ENCODE data around the gene MLLT11. TPM values are rescaled to one million over a fixed set of nuclear protein-coding genes. Genes with fewer than 3 reads are reported as not detected.

The MLLT11 gene
- total and polyA plus RNA-seq, 10 of the 15 experiments (the other 5 are each of a cell fraction or from before 2014, with no cell fraction given) = 6.2 to 27.3 (median 9.2) TPM

DNA sequence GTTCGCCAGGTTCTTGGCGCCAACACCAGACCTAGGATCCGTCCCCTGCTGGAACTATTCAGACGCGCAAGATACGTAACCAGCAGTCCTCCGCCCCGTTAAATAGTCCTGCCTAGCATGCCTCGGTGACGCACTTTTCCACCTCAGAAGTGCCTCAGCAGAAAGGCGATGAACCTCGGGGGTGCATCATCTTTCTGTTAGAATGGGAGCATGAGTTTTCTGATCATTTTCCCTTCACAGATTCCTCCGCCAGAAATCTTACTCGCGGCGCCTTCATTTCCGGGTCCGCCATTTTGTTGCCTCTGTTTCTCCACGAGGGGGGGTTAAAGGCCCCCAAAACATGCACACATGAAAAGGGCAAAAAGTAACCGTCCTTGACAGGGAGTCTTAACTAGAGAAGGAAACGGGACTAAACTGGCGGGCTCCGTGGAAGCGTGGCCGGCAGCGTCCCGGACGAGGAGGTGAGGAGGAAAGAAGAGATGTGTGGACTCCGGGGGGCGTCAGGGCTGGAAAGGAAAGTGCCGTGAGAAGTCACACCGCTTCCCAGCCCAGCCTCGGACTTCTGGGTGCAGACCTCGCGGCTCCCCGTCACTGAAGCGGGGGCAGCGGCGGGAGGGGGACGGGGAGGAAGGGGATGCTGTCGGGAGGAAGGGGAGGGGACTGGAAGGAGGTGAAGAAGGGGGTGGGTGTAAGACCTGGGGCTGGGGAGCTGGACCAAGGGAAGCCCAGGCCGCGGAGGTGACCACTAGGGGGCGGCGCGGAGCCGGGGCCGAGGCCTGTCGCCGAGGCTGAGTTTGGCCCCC lies 10.5 kb downstream of the MLLT11 start, which contains the start of gene GABPB2:
Gene GABPB2 (plus strand): TSS at position 288 of the 803 bp plus-strand sequence. CDS start 17,429 bp downstream, outside the sequence.
- in situ Hi-C loops (cut with MboI) (no loop called here), intact Hi-C loops (cut with micrococcal nuclease; ENCODE audit: unreplicated experiment) (loop anchor here (1.0 kb wide), 2 partner anchors 11 to 86 kb away; partner anchors contain the start of genes CDC42SE1 and TNFAIP8L2)
- Histone ChIP-seq H2AFZ (ENCODE audit: control insufficient read depth, low read depth, low read length) (peak within 1 kb of the TSS; percentile 100), H3K9ac (ENCODE audit: control insufficient read depth, insufficient read depth, low read length) (peak within 1 kb of the TSS; percentile 98), H3K27ac (ENCODE audit: control insufficient read depth, insufficient read depth) (peak within 1 kb of the TSS; percentile 100), H3K36me3 (ENCODE audit: control insufficient read depth in 2 of 2, insufficient read depth in 2 of 2, low read length in 1 of 2) (no peaks in the 10 kb centered on the region), H3K79me2 (ENCODE audit: control insufficient read depth, insufficient read depth, low read length) (peaks cover 10% of the 10 kb centered on the region), H4K20me1 (ENCODE audit: control insufficient read depth, insufficient read depth) (no peaks in the 10 kb centered on the region), H3K4me1 (ENCODE audit: control insufficient read depth, insufficient read depth, low read length) (peaks cover 8% of the 10 kb centered on the region), H3K4me2 (ENCODE audit: control insufficient read depth, insufficient read depth) (peak within 1 kb of the TSS; percentile 93), H3K9me3 (replicated peaks; ENCODE audit: control insufficient read depth, insufficient read depth, low read length) (no peaks in the 10 kb centered on the region), H3K27me3 (replicated peaks in 1 of 2; ENCODE audit: control insufficient read depth in 2 of 2, insufficient read depth in 2 of 2, low read length in 1 of 2) (no peaks in the 10 kb centered on the region), H3K4me3 (peak within 1 kb of the TSS; percentile 99)
- WGBS (ENCODE audit: insufficient coverage, insufficient replicate concordance, low lambda C conversion rate, missing lambda C conversion rate) = 2% methylated on average over 33 of the region's 50 CpGs
- SMC1A ChIA-PET (ENCODE audit: uncharacterized antibody, unreplicated experiment) = interaction anchor here (0.6 to 3.2 kb wide), 5 partner anchors 9 to 86 kb away, joined by 4 to 22 read pairs (median 7); partner anchors contain the start of genes MLLT11 and TNFAIP8L2
- DNase-seq (ENCODE audit: low read depth, low spot score) (peak; percentile 72), FAIRE-seq (peak; percentile 47), ATAC-seq (peak; percentile 97)
- TSS peak; percentile 88 for BruUV-seq (replicated peaks)
- CTCF ChIA-PET = interaction anchor here (0.6 to 4.2 kb wide), 14 partner anchors 9 to 105 kb away, joined by 3 to 26 read pairs (median 6); partner anchors contain the start of genes C1orf56, CDC42SE1, MLLT11 and TMOD4
- RAD21 ChIA-PET (ENCODE audit: unreplicated experiment) = interaction anchor here (0.7 to 2.6 kb wide), 6 partner anchors 9 to 181 kb away, joined by 3 to 26 read pairs (median 6); partner anchors contain the start of genes CDC42SE1, MLLT11 and TNFAIP8L2
- POLR2A ChIA-PET = interaction anchor here (0.5 to 2.8 kb wide), 7 partner anchors 11 to 701 kb away, joined by 3 to 38 read pairs (median 4); partner anchors contain the start of genes C1orf56, CDC42SE1, MLLT11 and TNFAIP8L2
- TF ChIP-seq CREB1 (IDR thresholded peaks at IDR 0.05; ENCODE audit: low read depth) = peak; percentile 96
- TF ChIP-seq, protein P1, sequence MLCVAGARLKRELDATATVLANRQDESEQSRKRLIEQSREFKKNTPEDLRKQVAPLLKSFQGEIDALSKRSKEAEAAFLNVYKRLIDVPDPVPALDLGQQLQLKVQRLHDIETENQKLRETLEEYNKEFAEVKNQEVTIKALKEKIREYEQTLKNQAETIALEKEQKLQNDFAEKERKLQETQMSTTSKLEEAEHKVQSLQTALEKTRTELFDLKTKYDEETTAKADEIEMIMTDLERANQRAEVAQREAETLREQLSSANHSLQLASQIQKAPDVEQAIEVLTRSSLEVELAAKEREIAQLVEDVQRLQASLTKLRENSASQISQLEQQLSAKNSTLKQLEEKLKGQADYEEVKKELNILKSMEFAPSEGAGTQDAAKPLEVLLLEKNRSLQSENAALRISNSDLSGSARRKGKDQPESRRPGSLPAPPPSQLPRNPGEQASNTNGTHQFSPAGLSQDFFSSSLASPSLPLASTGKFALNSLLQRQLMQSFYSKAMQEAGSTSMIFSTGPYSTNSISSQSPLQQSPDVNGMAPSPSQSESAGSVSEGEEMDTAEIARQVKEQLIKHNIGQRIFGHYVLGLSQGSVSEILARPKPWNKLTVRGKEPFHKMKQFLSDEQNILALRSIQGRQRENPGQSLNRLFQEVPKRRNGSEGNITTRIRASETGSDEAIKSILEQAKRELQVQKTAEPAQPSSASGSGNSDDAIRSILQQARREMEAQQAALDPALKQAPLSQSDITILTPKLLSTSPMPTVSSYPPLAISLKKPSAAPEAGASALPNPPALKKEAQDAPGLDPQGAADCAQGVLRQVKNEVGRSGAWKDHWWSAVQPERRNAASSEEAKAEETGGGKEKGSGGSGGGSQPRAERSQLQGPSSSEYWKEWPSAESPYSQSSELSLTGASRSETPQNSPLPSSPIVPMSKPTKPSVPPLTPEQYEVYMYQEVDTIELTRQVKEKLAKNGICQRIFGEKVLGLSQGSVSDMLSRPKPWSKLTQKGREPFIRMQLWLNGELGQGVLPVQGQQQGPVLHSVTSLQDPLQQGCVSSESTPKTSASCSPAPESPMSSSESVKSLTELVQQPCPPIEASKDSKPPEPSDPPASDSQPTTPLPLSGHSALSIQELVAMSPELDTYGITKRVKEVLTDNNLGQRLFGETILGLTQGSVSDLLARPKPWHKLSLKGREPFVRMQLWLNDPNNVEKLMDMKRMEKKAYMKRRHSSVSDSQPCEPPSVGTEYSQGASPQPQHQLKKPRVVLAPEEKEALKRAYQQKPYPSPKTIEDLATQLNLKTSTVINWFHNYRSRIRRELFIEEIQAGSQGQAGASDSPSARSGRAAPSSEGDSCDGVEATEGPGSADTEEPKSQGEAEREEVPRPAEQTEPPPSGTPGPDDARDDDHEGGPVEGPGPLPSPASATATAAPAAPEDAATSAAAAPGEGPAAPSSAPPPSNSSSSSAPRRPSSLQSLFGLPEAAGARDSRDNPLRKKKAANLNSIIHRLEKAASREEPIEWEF (IDR thresholded peaks at IDR 0.05; ENCODE audit: insufficient replicate concordance, low read depth, low read length) = no peak
- TF ChIP-seq, protein P2, sequence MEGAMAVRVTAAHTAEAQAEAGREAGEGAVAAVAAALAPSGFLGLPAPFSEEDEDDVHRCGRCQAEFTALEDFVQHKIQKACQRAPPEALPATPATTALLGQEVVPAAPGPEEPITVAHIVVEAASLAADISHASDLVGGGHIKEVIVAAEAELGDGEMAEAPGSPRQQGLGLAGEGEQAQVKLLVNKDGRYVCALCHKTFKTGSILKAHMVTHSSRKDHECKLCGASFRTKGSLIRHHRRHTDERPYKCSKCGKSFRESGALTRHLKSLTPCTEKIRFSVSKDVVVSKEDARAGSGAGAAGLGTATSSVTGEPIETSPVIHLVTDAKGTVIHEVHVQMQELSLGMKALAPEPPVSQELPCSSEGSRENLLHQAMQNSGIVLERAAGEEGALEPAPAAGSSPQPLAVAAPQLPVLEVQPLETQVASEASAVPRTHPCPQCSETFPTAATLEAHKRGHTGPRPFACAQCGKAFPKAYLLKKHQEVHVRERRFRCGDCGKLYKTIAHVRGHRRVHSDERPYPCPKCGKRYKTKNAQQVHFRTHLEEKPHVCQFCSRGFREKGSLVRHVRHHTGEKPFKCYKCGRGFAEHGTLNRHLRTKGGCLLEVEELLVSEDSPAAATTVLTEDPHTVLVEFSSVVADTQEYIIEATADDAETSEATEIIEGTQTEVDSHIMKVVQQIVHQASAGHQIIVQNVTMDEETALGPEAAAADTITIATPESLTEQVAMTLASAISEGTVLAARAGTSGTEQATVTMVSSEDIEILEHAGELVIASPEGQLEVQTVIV (IDR thresholded peaks at IDR 0.05; ENCODE audit: borderline replicate concordance, partially characterized antibody) = peak; percentile 94
- no peak for TF ChIP-seq KDM1A (IDR thresholded peaks at IDR 0.05; ENCODE audit: borderline replicate concordance)
- TF ChIP-seq BACH1 (IDR thresholded peaks at IDR 0.05; ENCODE audit: borderline replicate concordance) = no peak
- peak; percentile 41; the same call in 1 of the 2 replicates for TF ChIP-seq ELK1 (IDR thresholded peaks at IDR 0.05; ENCODE audit: low read depth, low read length)
- no peak for TF ChIP-seq CEBPB (IDR thresholded peaks at IDR 0.05; ENCODE audit: borderline replicate concordance in 1 of 2, low read depth in 2 of 2, low read length in 2 of 2)
- no peak for TF ChIP-seq BCL11A (IDR thresholded peaks at IDR 0.05; ENCODE audit: low read depth, low read length)
- peak in 1 of 2 experiments; percentile 39; a peak in 1 of 4 replicates for TF ChIP-seq BHLHE40 (IDR thresholded peaks at IDR 0.05; ENCODE audit: borderline replicate concordance in 1 of 2, low read depth in 2 of 2, low read length in 1 of 2)
- TF ChIP-seq, protein P3, sequence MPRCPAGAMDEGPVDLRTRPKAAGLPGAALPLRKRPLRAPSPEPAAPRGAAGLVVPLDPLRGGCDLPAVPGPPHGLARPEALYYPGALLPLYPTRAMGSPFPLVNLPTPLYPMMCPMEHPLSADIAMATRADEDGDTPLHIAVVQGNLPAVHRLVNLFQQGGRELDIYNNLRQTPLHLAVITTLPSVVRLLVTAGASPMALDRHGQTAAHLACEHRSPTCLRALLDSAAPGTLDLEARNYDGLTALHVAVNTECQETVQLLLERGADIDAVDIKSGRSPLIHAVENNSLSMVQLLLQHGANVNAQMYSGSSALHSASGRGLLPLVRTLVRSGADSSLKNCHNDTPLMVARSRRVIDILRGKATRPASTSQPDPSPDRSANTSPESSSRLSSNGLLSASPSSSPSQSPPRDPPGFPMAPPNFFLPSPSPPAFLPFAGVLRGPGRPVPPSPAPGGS (IDR thresholded peaks at IDR 0.05; ENCODE audit: borderline replicate concordance, insufficient read depth, low read depth, low read length, poor library complexity, severe bottlenecking) = no peak

Data from GM12878 (cell line).